HG03045 (cell line): ENCODE measurements around the gene PTPRC.
A peak's percentile ranks its signal among the peaks of the same experiment; 100 is the strongest.

ENCODE experiments used
- ATAC-seq: cut with Tn5 transposase; IDR thresholded peaks from one replicate; pipeline ENCODE4 v1.9.1; 2021; ENCODE audit warnings: mild to moderate bottlenecking, moderate library complexity; ENCODE audit not compliant: unreplicated experiment

Gene PTPRC

GRCh38 chr1:198619375-198620140 is 19.3 kb upstream of the PTPRC start:
- no peak for ATAC-seq

DNA sequence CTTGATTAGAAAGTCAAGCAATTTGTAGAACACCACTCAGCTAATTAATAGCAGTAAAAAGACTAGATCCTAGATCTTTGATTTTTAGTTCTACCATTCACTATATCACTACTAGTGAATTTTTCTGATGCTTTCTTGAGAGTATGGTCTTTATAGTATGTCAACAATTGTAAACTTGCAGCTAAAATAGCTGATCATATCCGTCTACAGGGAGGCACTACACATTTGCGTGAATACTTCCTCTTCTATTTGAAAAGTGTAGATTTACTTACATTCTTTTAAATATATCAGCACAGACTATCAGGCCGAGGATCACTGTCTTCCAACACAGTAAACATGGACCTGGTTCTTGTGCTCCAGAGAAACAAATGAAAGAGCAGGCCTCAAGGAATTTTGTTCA is 18.6 kb upstream of the PTPRC start:
- no peak for ATAC-seq

DNA sequence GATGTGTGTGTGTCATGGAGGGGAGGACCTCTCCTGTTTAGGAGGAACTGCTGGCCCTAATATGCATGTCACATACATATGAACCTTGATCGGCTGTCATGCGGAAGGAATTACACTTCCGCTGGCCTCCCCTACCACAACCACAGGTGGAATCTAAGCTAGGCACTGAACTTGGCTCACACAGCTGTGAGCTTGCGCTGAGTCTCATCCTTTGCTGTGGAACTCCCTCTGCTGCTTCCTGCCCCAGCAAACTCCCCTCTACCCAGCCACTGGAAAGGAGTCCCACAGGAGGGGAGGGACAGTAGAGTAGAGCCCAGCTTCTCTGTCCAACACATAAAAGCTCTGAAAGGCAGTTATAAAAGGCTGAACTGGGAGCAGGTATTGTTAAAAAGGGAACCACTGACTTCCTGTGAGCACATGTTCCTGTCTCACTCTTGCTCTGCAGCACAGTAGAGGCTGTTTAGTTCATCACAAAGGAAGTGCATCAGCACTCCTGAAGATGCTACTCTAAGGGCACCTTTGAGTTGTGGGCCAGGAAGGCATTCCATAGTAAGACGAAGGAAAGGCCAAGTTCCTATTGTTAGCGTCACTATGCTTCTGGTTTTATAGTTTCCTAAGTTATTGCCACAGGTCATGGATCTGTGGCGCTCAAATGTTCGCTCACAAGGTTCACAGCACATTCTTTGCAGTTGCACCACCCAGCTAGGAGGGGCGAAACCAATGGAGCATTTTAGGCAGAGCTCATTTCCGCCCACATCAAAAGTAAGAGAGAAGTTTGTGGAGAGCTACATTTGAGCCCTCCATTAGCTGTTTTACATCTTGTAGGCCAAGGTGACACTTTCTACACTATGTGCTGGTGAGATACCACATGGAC is 17.7 kb upstream of the PTPRC start:
- ATAC-seq = peak; percentile 66

DNA sequence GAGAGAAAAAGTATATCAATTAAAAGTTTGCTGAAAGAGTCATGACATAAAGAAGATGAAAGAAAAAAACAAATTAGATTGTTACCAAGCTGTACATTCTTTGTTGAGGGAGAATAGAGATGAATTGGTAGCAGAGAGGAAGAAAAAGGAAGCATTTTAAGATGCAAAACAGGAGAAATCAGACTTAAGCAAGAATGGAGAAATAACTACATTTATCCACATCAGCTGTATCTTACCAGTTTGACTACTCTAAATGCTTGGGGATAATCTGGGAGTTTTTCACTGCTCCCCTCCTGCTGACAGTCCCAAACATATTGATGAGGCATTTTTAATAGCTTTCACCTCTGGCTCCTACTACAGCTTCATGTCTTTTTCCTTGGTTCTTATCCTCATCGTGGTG is 16.8 kb upstream of the PTPRC start:
- no peak for ATAC-seq

DNA sequence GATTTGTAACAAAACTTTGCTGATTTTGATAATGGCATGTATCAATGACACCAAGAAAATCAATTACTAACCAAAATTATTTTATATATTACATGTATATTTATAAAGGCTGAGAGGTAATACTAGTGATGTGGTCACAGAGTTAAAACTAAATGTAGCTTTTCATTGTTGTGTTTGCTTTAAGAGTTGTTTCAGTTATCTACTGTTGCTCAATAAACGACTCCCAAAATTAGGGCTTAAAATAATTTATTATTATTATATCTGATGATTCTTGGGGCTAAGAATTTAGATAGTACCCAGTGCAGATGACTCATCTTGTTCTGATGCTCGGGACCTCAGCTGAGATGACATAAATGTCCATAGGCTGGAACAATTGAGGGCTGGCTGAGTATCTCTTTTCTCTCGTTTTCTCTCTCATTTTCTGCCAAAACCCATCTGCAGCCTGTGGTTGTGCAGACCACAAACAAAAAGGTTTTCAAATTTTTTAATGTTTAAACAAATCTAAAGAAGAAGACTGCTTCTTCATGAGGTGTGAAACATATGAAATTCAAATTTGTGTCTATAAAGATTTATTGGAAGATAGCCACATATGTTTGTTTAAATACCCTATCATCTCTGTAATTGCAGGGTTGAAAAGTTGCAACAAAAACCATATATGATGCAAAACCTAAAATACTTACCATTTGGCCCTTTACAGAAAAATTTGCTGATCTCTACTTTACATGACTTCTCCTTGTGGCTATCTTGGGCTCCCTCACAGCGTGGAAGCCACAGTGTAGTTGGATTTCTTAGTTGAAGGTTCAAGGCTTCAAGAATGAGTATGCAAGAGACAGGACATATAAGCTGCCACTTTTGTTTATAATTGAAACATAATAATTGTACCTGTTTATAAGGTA is 14.8 kb upstream of the PTPRC start:
- ATAC-seq = peak; percentile 40

DNA sequence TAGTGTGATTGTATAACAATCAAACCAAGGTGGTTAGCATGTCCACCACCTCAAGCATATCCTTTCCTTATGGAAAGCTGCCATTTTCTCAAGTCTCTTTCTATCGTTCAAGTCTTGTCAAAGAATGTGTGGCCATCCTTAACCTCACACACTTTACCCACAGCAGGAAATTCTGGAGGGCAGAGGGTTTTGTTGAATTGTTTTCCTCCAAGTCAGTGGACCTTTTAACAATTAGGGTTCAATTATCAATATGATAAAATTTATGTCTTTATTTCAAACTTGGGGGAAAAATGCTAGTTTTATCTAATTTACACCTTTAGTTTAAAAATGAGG is 14.2 kb upstream of the PTPRC start:
- no peak for ATAC-seq

GRCh38 chr1:198627436-198628066 is 11.3 kb upstream of the PTPRC start:
- ATAC-seq = no peak

DNA sequence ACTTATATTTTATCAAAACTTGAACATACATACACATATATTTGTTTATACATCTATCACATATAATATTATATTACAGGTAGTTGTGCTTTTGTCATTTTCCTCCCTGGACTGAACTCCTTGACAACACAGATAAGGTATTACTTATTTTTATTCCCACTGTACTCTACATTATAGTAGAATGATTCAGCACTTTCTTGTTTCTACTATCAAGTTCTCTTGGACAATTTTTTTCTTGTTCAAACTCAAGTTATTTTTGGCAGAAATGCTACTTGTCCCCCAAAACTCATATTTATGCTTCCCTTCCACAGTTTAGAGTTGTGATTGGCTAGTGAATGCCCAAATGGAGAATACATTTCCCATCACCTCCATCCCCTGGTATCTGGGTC is 10.8 kb upstream of the PTPRC start:
- no peak for ATAC-seq

DNA sequence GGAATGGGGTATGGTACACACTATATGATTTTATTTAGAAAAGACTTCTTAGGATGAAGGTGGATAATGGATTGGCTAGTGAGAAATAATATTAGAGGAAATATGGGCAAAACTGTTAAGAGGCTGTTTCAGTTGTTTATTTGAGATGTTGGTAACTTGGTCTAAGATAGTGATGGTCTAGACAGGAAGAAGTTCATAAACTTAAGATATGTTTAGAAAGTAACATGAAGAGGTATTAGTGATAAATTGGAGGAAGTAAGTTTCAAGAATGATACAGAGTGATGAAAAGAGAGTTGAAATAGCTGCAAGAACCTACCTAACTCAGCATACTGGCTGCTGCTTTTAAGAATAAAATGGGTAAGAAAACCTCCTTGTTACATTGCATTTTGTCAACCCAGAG is 9.2 kb upstream of the PTPRC start:
- ATAC-seq = no peak

DNA sequence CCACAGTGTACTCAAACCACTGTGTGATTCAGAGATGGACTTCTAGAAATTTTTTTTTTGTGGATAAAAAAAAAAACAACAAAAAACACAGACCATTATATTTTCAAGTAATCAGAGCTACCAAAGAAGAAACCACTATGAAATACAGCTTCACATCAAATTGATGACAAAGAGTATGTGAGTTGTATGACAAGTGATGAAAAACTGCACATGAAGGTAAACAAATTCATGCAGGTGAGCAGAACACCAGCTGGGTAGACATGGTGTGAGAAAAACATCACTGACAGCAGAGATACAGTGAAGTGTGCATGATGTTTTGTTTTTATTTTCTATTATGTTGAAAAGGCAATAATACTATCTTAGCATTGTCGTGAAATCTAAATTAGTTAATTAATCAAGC is 8.0 kb upstream of the PTPRC start:
- ATAC-seq = no peak

GRCh38 chr1:198631292-198631691 is 7.5 kb upstream of the PTPRC start:
- no peak for ATAC-seq

DNA sequence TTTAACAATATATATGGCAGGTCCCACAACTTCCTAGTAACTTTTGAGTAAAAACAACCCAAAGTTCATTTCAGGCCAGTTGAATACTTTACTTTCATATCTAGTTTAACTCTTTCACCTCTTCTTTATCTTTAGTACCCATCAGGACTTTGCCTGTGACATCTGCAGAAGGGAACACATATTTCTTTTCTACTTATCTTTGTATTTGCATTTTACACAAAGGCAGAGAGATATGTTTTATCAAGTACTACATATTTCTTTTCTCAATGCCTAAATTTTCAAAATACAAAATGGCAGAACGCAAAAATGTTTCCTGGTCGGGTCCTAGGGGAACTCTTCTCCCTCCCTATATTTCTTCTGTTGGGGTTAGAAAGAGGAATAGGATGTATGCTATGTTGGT is 6.8 kb upstream of the PTPRC start:
- ATAC-seq = no peak

DNA sequence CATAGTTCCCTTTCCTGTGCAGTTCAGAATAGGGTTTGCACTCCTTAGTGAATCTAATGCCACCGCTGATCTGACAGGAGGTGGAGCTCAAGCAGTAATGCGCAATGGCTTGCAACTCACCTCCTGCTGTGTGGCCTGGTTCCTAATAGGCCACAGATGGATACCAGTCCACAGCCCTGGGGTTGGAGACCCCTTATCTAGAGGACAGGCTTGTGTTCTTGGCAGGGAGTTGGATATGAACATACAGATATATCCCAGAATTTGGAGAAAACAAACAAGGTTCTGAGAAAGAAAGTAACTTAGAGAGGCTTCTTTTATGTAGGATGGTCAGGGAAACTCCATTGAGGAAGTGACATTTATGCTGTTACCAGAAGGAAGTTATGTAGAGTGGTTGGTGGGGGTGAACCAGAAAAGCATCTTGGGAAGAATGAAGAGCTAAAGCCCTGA is 5.1 kb upstream of the PTPRC start:
- ATAC-seq = no peak

DNA sequence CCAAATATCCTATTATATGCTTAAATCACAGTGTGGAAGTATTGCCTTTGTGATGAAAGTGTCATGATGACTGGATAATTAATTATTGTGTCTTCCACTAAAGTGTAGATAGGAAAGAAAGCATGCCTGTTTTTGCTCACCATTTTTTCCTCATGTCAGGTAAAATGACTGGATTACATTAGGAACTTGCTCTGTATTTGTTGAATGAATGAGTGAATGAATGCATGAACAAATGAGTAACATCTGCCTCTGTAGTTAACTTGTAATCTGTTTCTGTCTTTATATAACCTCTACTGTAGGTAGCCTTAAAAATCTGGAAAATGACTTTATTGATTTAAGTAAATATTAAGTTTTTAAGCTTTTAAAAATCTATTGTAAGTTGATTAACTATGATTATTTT is 2.9 kb upstream of the PTPRC start:
- no peak for ATAC-seq

- no peak for ATAC-seq
Observed at GRCh38 chr1:198636391-198636790, 2.4 kb upstream of the PTPRC start.

- no peak for ATAC-seq
Observed at GRCh38 chr1:198637157-198637556, 1.7 kb upstream of the PTPRC start.

DNA sequence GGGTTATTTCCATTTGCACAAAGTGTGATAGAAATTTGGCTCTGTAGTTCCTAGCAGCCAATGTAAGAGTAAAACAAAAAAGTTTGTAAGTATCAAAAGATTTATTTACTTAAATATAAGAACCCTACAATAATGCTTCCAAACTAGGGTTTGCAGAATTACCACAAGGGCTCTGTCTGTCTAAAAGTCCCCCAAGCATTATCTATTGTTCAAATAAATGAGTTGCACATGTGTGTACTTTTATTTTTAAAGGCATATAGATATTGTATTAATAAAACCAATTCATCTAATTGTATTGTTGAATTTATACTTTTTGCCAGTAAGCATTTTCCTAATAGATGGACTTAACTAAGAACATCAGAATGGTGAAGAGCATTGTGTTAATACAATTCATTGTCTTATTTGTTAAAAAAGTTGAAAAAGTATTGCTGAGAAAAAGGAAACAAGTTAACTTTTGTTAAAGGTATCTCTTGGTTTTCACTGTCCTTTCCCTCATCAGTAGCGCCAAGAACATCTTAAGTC is 863 bp upstream of the PTPRC start:
- ATAC-seq = no peak

DNA sequence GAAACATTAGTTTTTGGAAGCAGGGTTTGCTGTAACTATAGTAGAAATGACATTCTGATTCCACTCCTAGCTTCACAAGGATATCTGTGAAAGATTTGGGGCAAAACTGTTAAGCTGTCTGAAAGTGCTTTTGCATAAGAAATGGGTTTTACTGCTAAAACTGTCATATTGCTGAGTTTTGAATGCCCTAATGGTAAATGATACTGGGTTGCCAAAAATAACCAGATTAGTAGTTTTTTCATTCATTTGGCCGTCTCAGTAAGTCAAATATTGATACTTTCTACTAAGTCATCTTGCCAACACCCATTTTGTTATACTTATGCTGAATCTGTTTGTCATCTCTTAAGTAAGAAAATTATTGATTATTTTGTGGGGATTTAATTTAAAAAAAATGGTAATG is 399 bp upstream of the PTPRC start:
- peak; percentile 34 for ATAC-seq

- ATAC-seq = no peak
Observed at GRCh38 chr1:198639671-198640143, 867 bp downstream of the PTPRC start.

DNA sequence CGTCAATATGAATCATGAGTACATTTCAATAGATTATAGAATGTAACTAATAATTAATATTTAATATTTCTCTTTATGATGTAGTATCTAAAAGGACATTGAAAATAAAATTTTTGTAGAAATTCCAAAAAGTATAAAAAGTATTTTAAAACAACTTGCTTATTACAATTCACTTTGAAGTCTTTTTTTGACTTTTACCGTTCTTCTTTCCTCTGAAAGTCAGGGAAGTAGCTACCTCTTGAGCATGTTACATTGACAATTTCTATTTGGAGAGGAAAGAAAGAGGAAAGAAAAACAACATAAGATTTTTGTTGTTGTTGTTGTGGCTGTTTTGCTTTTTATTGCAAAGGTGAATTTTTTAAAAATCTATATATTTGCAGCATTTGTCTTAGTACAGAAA is 1.3 kb downstream of the PTPRC start:
- no peak for ATAC-seq

- ATAC-seq = no peak
Observed at GRCh38 chr1:198641501-198641900, 2.7 kb downstream of the PTPRC start.
